DMS 273 (cell line): ENCODE measurements around the gene PERM1.

Source experiments
- DNase-seq: peaks from one replicate; lab custom pipeline; 2025; ENCODE audit not compliant: unreplicated experiment; lab: John Stamatoyannopoulos, UW

The PERM1 gene

GRCh38 chr1:966135-966703, 15.7 kb downstream of the PERM1 start, which contains the start of gene PLEKHN1:
Gene PLEKHN1 (plus strand): TSS chr1:966482. CDS start chr1:966532, 50 bp downstream.
- DNase-seq, result peak; percentile 52

- DNase-seq, result no peak
Observed at GRCh38 chr1:965526-966134, 16.3 kb downstream of the PERM1 start.

- no peak for DNase-seq
Observed at GRCh38 chr1:964691-965525, 17.0 kb downstream of the PERM1 start.

GRCh38 chr1:963746-964525, 18.0 kb downstream of the PERM1 start:
- no peak for DNase-seq

GRCh38 chr1:963301-963651, 18.6 kb downstream of the PERM1 start:
- no peak for DNase-seq

- no peak for DNase-seq
Observed at GRCh38 chr1:962381-963300, 19.3 kb downstream of the PERM1 start.

GRCh38 chr1:961132-961669, 20.7 kb downstream of the PERM1 start:
- peak; percentile 57 for DNase-seq

- DNase-seq, result peak; percentile 92
Observed at GRCh38 chr1:960363-961131, 21.3 kb downstream of the PERM1 start, which contains the start of gene KLHL17. Gene KLHL17 (plus strand): TSS chr1:960584. CDS start chr1:960694, 110 bp downstream.

GRCh38 chr1:959731-960362, 22.0 kb downstream of the PERM1 start:
- DNase-seq, result no peak

- DNase-seq, result peak; percentile 95
Observed at GRCh38 chr1:958823-959730, 22.8 kb downstream of the PERM1 start, which contains the start of gene NOC2L. Gene NOC2L (minus strand): TSS chr1:959256. CDS start chr1:959240, 16 bp downstream.

GRCh38 chr1:956636-957035, 25.3 kb downstream of the PERM1 start:
- no peak for DNase-seq

- no peak for DNase-seq
Observed at GRCh38 chr1:955474-955873, 26.4 kb downstream of the PERM1 start.

- DNase-seq, result no peak
Observed at GRCh38 chr1:954927-955326, 27.0 kb downstream of the PERM1 start.

- no peak for DNase-seq
Observed at GRCh38 chr1:953524-954320, 28.2 kb downstream of the PERM1 start.

GRCh38 chr1:952603-953002, 29.3 kb downstream of the PERM1 start:
- no peak for DNase-seq

- no peak for DNase-seq
Observed at GRCh38 chr1:952201-952600, 29.7 kb downstream of the PERM1 start.

- DNase-seq, result peak; percentile 63
Observed at GRCh38 chr1:951364-951763, 30.5 kb downstream of the PERM1 start.
